ENCODE data around the gene RPTOR.

The RPTOR gene

GRCh38 chr17:80621335-80621996 lies 76.8 kb downstream of the RPTOR start:
- Histone ChIP-seq H3K9ac (ENCODE audit: low read depth, low read length) (peak overlapping the region; percentile 34), H3K79me2 (ENCODE audit: insufficient read depth, low read length) (peaks cover 69% of the 10 kb centered on the region), H3K4me2 (ENCODE audit: insufficient read depth, low read length) (peak overlapping the region; percentile 56), H3K27ac (ENCODE audit: low read length) (peak overlapping the region; percentile 86), H4K20me1 (ENCODE audit: insufficient read depth, low read length) (peaks cover 26% of the 10 kb centered on the region; the same call in 1 of the 2 replicates), H3K36me3 (ENCODE audit: insufficient read depth, low read length) (peaks cover 12% of the 10 kb centered on the region; the same call in 1 of the 2 replicates), H3K9me3 (ENCODE audit: insufficient read depth, low read length, severe bottlenecking) (no peaks in the 10 kb centered on the region), H3K27me3 (ENCODE audit: insufficient read depth, low read length, poor library complexity) (no peaks in the 10 kb centered on the region), H3K4me1 (ENCODE audit: insufficient read depth, low read length) (peaks cover 47% of the 10 kb centered on the region), H3K4me3 (ENCODE audit: low read depth in 1 of 2, low read length in 2 of 2) (peak overlapping the region in 1 of 2 experiments; percentile 28; a peak in 2 of 4 replicates), H2AFZ (ENCODE audit: low read depth, low read length) (no peak overlapping the region)
- ATAC-seq (ENCODE audit: insufficient read depth, low read depth) (peak; percentile 9; the same call in 1 of the 3 replicates), DNase-seq (no peak)
- TF ChIP-seq CTCF (IDR thresholded peaks at IDR 0.05; ENCODE audit: borderline replicate concordance, extremely low read depth, low read length, poor library complexity, severe bottlenecking) (no peak), EZH2 (IDR thresholded peaks at IDR 0.05; ENCODE audit: borderline replicate concordance, low read depth, low read length, severe bottlenecking) (no peak)

- peak; percentile 49 for DNase-seq
- peak; percentile 82 for ATAC-seq (ENCODE audit: insufficient read depth, low read depth)
- H4K20me1 ChIP-seq (ENCODE audit: insufficient read depth, low read length): peaks cover 26% of the 10 kb centered on the region; the same call in 1 of the 2 replicates
- H3K4me3 ChIP-seq (ENCODE audit: low read depth in 1 of 2, low read length in 2 of 2): no peak overlapping the region; a peak in 1 of 4 replicates
- no peak overlapping the region for H2AFZ ChIP-seq (ENCODE audit: low read depth, low read length)
- peaks cover 15% of the 10 kb centered on the region; the same call in 1 of the 2 replicates for H3K36me3 ChIP-seq (ENCODE audit: insufficient read depth, low read length)
- no peaks in the 10 kb centered on the region for H3K27me3 ChIP-seq (ENCODE audit: insufficient read depth, low read length, poor library complexity)
- peaks cover 69% of the 10 kb centered on the region for H3K79me2 ChIP-seq (ENCODE audit: insufficient read depth, low read length)
- TF ChIP-seq EZH2 (IDR thresholded peaks at IDR 0.05; ENCODE audit: borderline replicate concordance, low read depth, low read length, severe bottlenecking) (no peak), CTCF (IDR thresholded peaks at IDR 0.05; ENCODE audit: borderline replicate concordance, extremely low read depth, low read length, poor library complexity, severe bottlenecking) (no peak)
- H3K4me2 ChIP-seq (ENCODE audit: insufficient read depth, low read length): peak overlapping the region; percentile 56
- peak overlapping the region; percentile 34 for H3K9ac ChIP-seq (ENCODE audit: low read depth, low read length)
- H3K4me1 ChIP-seq (ENCODE audit: insufficient read depth, low read length): peaks cover 47% of the 10 kb centered on the region
- H3K27ac ChIP-seq (ENCODE audit: low read length): peak overlapping the region; percentile 86
- H3K9me3 ChIP-seq (ENCODE audit: insufficient read depth, low read length, severe bottlenecking): no peaks in the 10 kb centered on the region
Measured at GRCh38 chr17:80621997-80622357, 77.3 kb downstream of the RPTOR start.

GRCh38 chr17:80624864-80625263 lies 80.2 kb downstream of the RPTOR start:
- ATAC-seq (ENCODE audit: insufficient read depth, low read depth) (no peak), DNase-seq (no peak)
- no peak for TF ChIP-seq CTCF (IDR thresholded peaks at IDR 0.05; ENCODE audit: borderline replicate concordance, extremely low read depth, low read length, poor library complexity, severe bottlenecking)
- TF ChIP-seq EZH2 (IDR thresholded peaks at IDR 0.05; ENCODE audit: borderline replicate concordance, low read depth, low read length, severe bottlenecking): no peak
- Histone ChIP-seq H3K4me3 (ENCODE audit: low read depth in 1 of 2, low read length in 2 of 2) (no peak overlapping the region), H3K27me3 (ENCODE audit: insufficient read depth, low read length, poor library complexity) (no peaks in the 10 kb centered on the region), H3K9ac (ENCODE audit: low read depth, low read length) (no peak overlapping the region), H3K4me1 (ENCODE audit: insufficient read depth, low read length) (peaks cover 33% of the 10 kb centered on the region), H3K9me3 (ENCODE audit: insufficient read depth, low read length, severe bottlenecking) (no peaks in the 10 kb centered on the region), H3K4me2 (ENCODE audit: insufficient read depth, low read length) (no peak overlapping the region), H3K79me2 (ENCODE audit: insufficient read depth, low read length) (peaks cover 68% of the 10 kb centered on the region), H3K36me3 (ENCODE audit: insufficient read depth, low read length) (peaks cover 12% of the 10 kb centered on the region; the same call in 1 of the 2 replicates), H3K27ac (ENCODE audit: low read length) (no peak overlapping the region), H4K20me1 (ENCODE audit: insufficient read depth, low read length) (peaks cover 11% of the 10 kb centered on the region; the same call in 1 of the 2 replicates), H2AFZ (ENCODE audit: low read depth, low read length) (no peak overlapping the region)
